ENCODE results near the gene SLC8A3. TPM values are rescaled to one million over a fixed set of nuclear protein-coding genes. Genes with fewer than 3 reads are reported as not detected.

The SLC8A3 gene
- total RNA-seq, 1 donor from 2014 or later = 0.06 TPM

DNA sequence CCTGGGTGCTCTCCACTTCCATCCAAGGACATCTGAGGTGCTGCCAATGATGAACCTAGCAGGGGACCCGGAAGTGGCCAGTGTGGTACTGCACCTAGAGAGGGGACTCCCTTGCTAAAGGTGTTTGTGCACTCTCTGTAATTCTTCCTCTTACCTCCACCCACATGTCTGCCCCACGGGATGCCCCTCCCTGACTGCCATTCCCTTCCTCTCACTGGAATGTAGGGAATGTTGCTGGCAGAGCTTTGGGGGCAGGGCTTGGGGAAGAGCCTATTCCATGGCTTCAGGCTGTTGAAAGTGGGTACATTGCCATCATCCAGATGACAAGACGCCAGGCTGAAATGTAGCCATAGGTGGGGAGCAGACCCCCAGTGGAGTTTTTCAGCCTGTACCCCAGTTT, 156.3 kb downstream of the SLC8A3 start:
- DNase-seq (ENCODE audit: extremely low read depth, low read depth, low spot score) = no peak

GRCh38 chr14:70032016-70032415, 156.7 kb downstream of the SLC8A3 start:
- no peak for DNase-seq (ENCODE audit: extremely low read depth, low read depth, low spot score)

GRCh38 chr14:70029296-70030132, 159.2 kb downstream of the SLC8A3 start:
- no peak for DNase-seq (ENCODE audit: extremely low read depth, low read depth, low spot score)

GRCh38 chr14:70027785-70028428, 160.8 kb downstream of the SLC8A3 start:
- DNase-seq (ENCODE audit: extremely low read depth, low read depth, low spot score) = no peak

- DNase-seq (ENCODE audit: extremely low read depth, low read depth, low spot score) = no peak
Measured at GRCh38 chr14:70023871-70024270, 164.9 kb downstream of the SLC8A3 start.

- no peak for DNase-seq (ENCODE audit: extremely low read depth, low read depth, low spot score)
Measured at GRCh38 chr14:70022771-70023445, 165.8 kb downstream of the SLC8A3 start.

- DNase-seq (ENCODE audit: extremely low read depth, low read depth, low spot score) = no peak
Measured at GRCh38 chr14:70021548-70022220, 167.1 kb downstream of the SLC8A3 start.

- no peak for DNase-seq (ENCODE audit: extremely low read depth, low read depth, low spot score)
Measured at GRCh38 chr14:70020352-70021170, 168.2 kb downstream of the SLC8A3 start.

- no peak for DNase-seq (ENCODE audit: extremely low read depth, low read depth, low spot score)
Measured at GRCh38 chr14:70019695-70020094, 169.1 kb downstream of the SLC8A3 start.

DNA sequence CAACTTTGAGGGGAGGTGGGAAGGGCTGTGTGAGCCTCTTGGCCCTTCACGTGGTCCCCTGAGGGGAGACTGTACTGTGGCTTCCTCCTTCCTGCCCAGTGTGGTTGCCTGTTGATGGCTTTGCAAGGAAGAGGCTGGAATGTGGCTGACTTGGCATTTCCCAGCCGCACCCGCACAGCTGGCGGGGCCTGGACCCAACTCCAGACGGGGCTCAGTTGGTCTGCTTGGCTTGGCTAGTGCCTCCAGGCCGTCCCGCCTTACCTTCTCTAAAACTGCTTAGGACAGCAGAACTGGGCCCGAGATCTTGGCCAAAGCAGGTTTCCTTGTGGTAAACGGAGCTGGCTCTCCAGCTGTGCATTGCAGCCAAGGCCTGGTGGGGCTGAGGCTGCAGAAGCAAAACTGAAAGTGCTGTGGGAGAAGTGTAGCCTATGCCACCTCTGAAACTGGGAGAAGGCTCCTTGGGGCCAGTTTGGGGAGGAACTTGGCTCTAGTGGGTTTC, 170.0 kb downstream of the SLC8A3 start:
- DNase-seq (ENCODE audit: extremely low read depth, low read depth, low spot score) = no peak

GRCh38 chr14:70018230-70018629, 170.5 kb downstream of the SLC8A3 start:
- no peak for DNase-seq (ENCODE audit: extremely low read depth, low read depth, low spot score)

DNA sequence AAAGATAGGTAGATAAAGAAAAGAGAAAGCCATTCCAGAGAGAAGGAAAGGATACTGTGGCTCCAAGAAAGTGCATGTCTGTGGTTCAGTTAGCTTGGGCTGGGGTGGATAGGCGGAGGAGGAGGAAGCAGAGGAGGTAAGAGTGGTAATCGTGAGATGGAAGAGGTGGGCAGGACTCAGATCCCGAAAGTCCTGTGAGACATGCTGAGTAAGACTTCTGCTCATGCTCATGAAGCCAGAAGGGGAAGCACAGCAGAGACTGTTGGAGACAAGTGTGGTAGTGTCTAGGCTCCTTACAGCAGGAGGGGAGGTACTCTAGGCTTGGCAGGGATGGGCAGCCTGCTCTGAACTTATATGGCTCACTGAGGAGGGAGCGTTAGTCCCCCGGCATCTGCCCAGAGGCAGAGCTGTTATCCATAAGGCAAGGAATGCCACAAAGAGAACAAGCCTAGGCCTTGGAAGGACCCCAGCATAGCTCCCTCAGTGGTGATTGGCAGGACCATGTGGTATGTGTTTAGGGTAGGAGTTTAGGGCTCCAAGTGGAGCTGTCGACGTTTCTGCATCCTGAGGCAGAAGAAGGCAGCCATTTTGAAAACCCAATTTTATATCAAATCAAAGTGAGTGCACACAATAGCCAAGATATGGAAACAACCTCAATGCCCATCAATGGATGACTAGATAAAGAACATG, 174.2 kb downstream of the SLC8A3 start:
- DNase-seq (ENCODE audit: extremely low read depth, low read depth, low spot score) = no peak

- DNase-seq (ENCODE audit: extremely low read depth, low read depth, low spot score) = no peak
Measured at GRCh38 chr14:70013271-70013873, 175.4 kb downstream of the SLC8A3 start.

- DNase-seq (ENCODE audit: extremely low read depth, low read depth, low spot score) = no peak
Measured at GRCh38 chr14:70011708-70012107, 177.0 kb downstream of the SLC8A3 start.

GRCh38 chr14:70011098-70011497, 177.7 kb downstream of the SLC8A3 start:
- DNase-seq (ENCODE audit: extremely low read depth, low read depth, low spot score) = no peak

DNA sequence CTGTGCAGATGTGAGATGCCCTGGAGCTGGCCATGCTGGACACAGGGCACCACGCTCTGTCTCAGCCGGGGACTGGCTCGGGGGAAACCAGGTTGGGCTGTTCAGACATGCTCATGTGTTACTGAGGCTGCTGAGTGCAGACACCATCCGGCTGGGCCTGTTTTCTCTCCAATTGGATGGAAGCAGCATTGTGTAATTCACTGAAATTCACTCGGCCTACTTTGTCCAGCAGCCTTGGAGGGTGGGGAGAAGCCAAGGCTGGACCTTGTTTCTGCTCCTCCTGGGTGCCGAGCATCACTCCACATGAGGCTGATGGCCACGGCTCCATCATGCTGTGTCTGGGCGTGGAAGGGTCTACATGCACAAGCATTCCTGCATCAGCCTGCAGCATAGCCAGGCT, 178.8 kb downstream of the SLC8A3 start:
- no peak for DNase-seq (ENCODE audit: extremely low read depth, low read depth, low spot score)

DNA sequence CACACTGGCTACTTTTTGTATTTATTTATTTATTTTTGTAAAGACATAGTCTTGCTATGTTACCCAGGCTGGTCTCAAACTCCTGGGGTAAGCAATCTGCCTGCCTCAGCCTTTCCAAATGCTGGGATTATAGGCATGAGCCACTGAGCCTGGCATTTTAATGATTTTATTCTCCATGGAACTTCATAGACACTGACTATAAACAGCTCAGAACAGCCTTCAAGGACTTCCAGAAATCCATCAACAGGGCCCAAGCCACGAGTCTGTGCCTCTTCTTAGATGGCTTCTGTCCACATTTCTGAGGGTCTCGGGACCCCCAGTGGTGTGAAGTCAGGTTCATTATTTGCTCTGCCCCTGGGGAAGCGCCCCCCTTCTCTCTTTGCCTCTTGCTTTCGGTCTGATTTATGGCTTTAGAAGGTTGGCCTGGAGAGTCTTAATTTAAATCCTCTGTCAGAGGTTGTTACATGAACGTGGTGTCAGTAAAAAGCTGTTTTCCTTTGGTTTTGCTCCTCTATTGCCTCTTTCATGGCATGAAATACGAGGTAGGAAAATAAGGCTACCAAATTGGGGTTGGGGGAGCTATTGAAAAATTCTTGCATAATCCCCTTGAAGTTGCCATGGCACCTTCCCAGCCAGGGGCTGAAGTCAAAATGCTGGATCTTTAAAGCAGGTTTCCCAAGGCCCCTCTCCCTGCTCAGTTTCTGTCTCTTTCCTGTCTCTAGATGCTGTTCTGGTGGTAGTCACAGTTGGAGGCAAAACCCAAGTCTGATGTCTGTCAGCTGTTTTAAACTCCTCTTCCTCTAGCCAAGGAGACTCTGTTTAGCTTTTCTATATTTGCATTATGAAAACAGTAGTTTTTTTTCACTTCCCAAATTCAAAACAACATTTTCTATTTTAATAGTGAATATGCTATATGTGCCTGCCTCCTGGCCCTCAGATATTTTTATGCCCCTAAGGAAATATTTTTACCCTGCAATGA, 180.2 kb downstream of the SLC8A3 start:
- no peak for DNase-seq (ENCODE audit: extremely low read depth, low read depth, low spot score)

GRCh38 chr14:70006699-70007098, 182.1 kb downstream of the SLC8A3 start:
- DNase-seq (ENCODE audit: extremely low read depth, low read depth, low spot score) = no peak
